ENCODE measurements around the gene CD19. TPM values are rescaled to one million over a fixed set of nuclear protein-coding genes. Genes with fewer than 3 reads are reported as not detected.
"Not testable (repeated sequence)": the region's sequence is repeated elsewhere in the genome, so short reads cannot be mapped to it uniquely, and the experiment has no call there.

Gene CD19
- total RNA-seq, 5 donors from 2014 or later (not counting 1 experiment from before 2014, with no cell fraction given) = 0.82 to 11.9 (median 3.5) TPM

GRCh38 chr16:28969696-28970095 lies 37.9 kb downstream of the CD19 start:
- POLR2A ChIA-PET = interaction anchor here (0.5 to 0.6 kb wide), 2 partner anchors 18 to 19 kb away, joined by 3 to 4 read pairs; partner anchors contain the start of gene NFATC2IP (in 1 of the 2)
- Mint-ChIP-seq H3K36me3 (peaks cover 11% of the 10 kb centered on the region), H3K4me1 (peaks cover 7 to 10% (median 9%) of the 10 kb centered on the region in 3 donors)
- DNase-seq; H3K4me1 ChIP-seq (ENCODE audit: control insufficient read depth in 1 of 2, extremely low read depth in 1 of 2, insufficient read depth in 2 of 2, low read length in 2 of 2); H3K27ac ChIP-seq (ENCODE audit: low read length); H3K27me3 Mint-ChIP-seq; ATAC-seq (replicated peaks in 1 of 4); H3K27me3 ChIP-seq (replicated peaks in 1 of 2; ENCODE audit: control insufficient read depth in 2 of 2, extremely low read depth in 1 of 2, insufficient read depth in 2 of 2, low read length in 1 of 2); H3K4me3 ChIP-seq (ENCODE audit: control insufficient read depth in 1 of 2, extremely low read depth in 1 of 2, low read length in 1 of 2); H3K4me3 Mint-ChIP-seq; H3K27ac Mint-ChIP-seq; H3K9me3 ChIP-seq; H3K9me3 Mint-ChIP-seq; H3K36me3 ChIP-seq (ENCODE audit: control insufficient read depth in 2 of 2, extremely low read depth in 1 of 2, insufficient read depth in 1 of 2, low read length in 1 of 2); CTCF ChIA-PET: not testable (repeated sequence)
- no CpG with 5 or more reads among the region's 2 CpGs for WGBS (ENCODE audit: insufficient coverage)

- CTCF ChIA-PET = interaction anchor here in 1 of 2 donors (0.6 to 1.2 kb wide), 4 partner anchors 29 to 1149 kb away, joined by 3 to 6 read pairs (median 4); partner anchors contain the start of gene SH2B1
- peak; percentile 8 to 20 (median 12) for ATAC-seq (replicated peaks in 1 of 4)
Observed at GRCh38 chr16:28974007-28974436, 42.3 kb downstream of the CD19 start.

GRCh38 chr16:28974437-28975157 lies 42.8 kb downstream of the CD19 start, which contains the start of gene SPNS1:
SPNS1 (plus strand) TSS chr16:28974778; CDS start chr16:28975152, 374 bp downstream.
- Histone ChIP-seq H3K27ac (ENCODE audit: low read length) (peak within 1 kb of the TSS; percentile 53), H3K4me1 (ENCODE audit: control insufficient read depth in 1 of 2, extremely low read depth in 1 of 2, insufficient read depth in 2 of 2, low read length in 2 of 2) (peaks cover 11 to 33% of the 10 kb centered on the region in 2 experiments), H3K4me3 (ENCODE audit: control insufficient read depth in 1 of 2, extremely low read depth in 1 of 2, low read length in 1 of 2) (peak within 1 kb of the TSS; percentile 82 to 97), H3K9me3 (no peaks in the 10 kb centered on the region), H3K27me3 (replicated peaks in 1 of 2; ENCODE audit: control insufficient read depth in 2 of 2, extremely low read depth in 1 of 2, insufficient read depth in 2 of 2, low read length in 1 of 2) (no peaks in the 10 kb centered on the region), H3K36me3 (ENCODE audit: control insufficient read depth in 2 of 2, extremely low read depth in 1 of 2, insufficient read depth in 1 of 2, low read length in 1 of 2) (peaks cover 0 to 26% of the 10 kb centered on the region in 2 donors)
- CTCF ChIA-PET = interaction anchor here in 1 of 2 donors (1.0 to 1.2 kb wide), 2 partner anchors 29 to 111 kb away, joined by 3 to 6 read pairs; partner anchors contain the start of gene SH2B1
- Mint-ChIP-seq H3K27ac (peak within 1 kb of the TSS; percentile 89 to 92), H3K36me3 (peaks cover 15% of the 10 kb centered on the region), H3K27me3 (no peaks in the 10 kb centered on the region), H3K4me3 (peak within 1 kb of the TSS; percentile 98 to 99 (median 98)), H3K9me3 (no peaks in the 10 kb centered on the region), H3K4me1 (peaks cover 39 to 44% (median 40%) of the 10 kb centered on the region in 3 donors)
- WGBS (ENCODE audit: insufficient coverage) = under 1% methylated on average over 56 of the region's 60 CpGs
- ATAC-seq (replicated peaks in 1 of 4) (peak; percentile 89 to 94 (median 93)), DNase-seq (peak; percentile 73 to 94 (median 85))
- POLR2A ChIA-PET = interaction anchor here in 1 of 2 donors (0.7 kb wide), 1 partner anchor 799 kb away, joined by 6 read pairs; no protein-coding TSS in a partner anchor

More at GRCh38 chr16:28974007-28974436, 42.3 kb downstream of the CD19 start:
- no peaks in the 10 kb centered on the region for H3K27me3 Mint-ChIP-seq
- H3K4me1 Mint-ChIP-seq = peaks cover 39 to 44% (median 40%) of the 10 kb centered on the region in 3 donors
- H3K9me3 Mint-ChIP-seq = no peaks in the 10 kb centered on the region
- 0% methylated on average over 12 of the region's 17 CpGs for WGBS (ENCODE audit: insufficient coverage)
- H3K27ac ChIP-seq (ENCODE audit: low read length) = peak overlapping the region; percentile 53
- H3K9me3 ChIP-seq = no peaks in the 10 kb centered on the region
- H3K36me3 Mint-ChIP-seq = peaks cover 15% of the 10 kb centered on the region
- H3K27ac Mint-ChIP-seq = peak overlapping the region; percentile 89 to 92
- POLR2A ChIA-PET = interaction anchor here (0.6 to 1.1 kb wide), 4 partner anchors 10 to 798 kb away, joined by 3 to 6 read pairs (median 4); partner anchors contain the start of genes LAT (in 1 of the 2) and NFATC2IP (in 1 of the 2)
- no peaks in the 10 kb centered on the region for H3K27me3 ChIP-seq (replicated peaks in 1 of 2; ENCODE audit: control insufficient read depth in 2 of 2, extremely low read depth in 1 of 2, insufficient read depth in 2 of 2, low read length in 1 of 2)
- peak overlapping the region; percentile 82 to 97 for H3K4me3 ChIP-seq (ENCODE audit: control insufficient read depth in 1 of 2, extremely low read depth in 1 of 2, low read length in 1 of 2)
- peaks cover 0 to 20% of the 10 kb centered on the region in 2 donors for H3K36me3 ChIP-seq (ENCODE audit: control insufficient read depth in 2 of 2, extremely low read depth in 1 of 2, insufficient read depth in 1 of 2, low read length in 1 of 2)
- peak in 2 of 35 experiments; percentile 37 to 46 for DNase-seq
- peak overlapping the region; percentile 98 to 99 (median 98) for H3K4me3 Mint-ChIP-seq
- H3K4me1 ChIP-seq (ENCODE audit: control insufficient read depth in 1 of 2, extremely low read depth in 1 of 2, insufficient read depth in 2 of 2, low read length in 2 of 2) = peaks cover 11 to 33% of the 10 kb centered on the region in 2 experiments

- WGBS (ENCODE audit: insufficient coverage) = 10% methylated on average over 29 of the region's 30 CpGs
- peaks cover 15% of the 10 kb centered on the region for H3K36me3 Mint-ChIP-seq
- Histone ChIP-seq H3K27ac (ENCODE audit: low read length) (no peak overlapping the region), H3K4me1 (ENCODE audit: control insufficient read depth in 1 of 2, extremely low read depth in 1 of 2, insufficient read depth in 2 of 2, low read length in 2 of 2) (peaks cover 11 to 33% of the 10 kb centered on the region in 2 experiments), H3K4me3 (ENCODE audit: control insufficient read depth in 1 of 2, extremely low read depth in 1 of 2, low read length in 1 of 2) (peak overlapping the region; percentile 82 to 97), H3K27me3 (replicated peaks in 1 of 2; ENCODE audit: control insufficient read depth in 2 of 2, extremely low read depth in 1 of 2, insufficient read depth in 2 of 2, low read length in 1 of 2) (no peaks in the 10 kb centered on the region), H3K36me3 (ENCODE audit: control insufficient read depth in 2 of 2, extremely low read depth in 1 of 2, insufficient read depth in 1 of 2, low read length in 1 of 2) (peaks cover 0 to 26% of the 10 kb centered on the region in 2 donors), H3K9me3 (no peaks in the 10 kb centered on the region)
- H3K4me3 Mint-ChIP-seq = peak overlapping the region; percentile 98 to 99 (median 98)
- peak overlapping the region; percentile 76 to 78 for H3K27ac Mint-ChIP-seq
- DNase-seq = no peak
- POLR2A ChIA-PET = no interaction called here
- no peaks in the 10 kb centered on the region for H3K9me3 Mint-ChIP-seq
- H3K27me3 Mint-ChIP-seq = no peaks in the 10 kb centered on the region
- H3K4me1 Mint-ChIP-seq = peaks cover 39 to 44% (median 40%) of the 10 kb centered on the region in 3 donors
- peak; percentile 1 to 10 (median 4) for ATAC-seq (replicated peaks in 1 of 4)
- CTCF ChIA-PET = no interaction called here
Observed at GRCh38 chr16:28975158-28975599, 43.4 kb downstream of the CD19 start.

- peak in 1 of 4 experiments; percentile 31 for ATAC-seq (replicated peaks in 1 of 4)
- H3K27ac Mint-ChIP-seq = peak overlapping the region; percentile 27 to 53
- H3K9me3 Mint-ChIP-seq = no peaks in the 10 kb centered on the region
- H3K36me3 Mint-ChIP-seq = peaks cover 26% of the 10 kb centered on the region
- Histone ChIP-seq H3K36me3 (ENCODE audit: control insufficient read depth in 2 of 2, extremely low read depth in 1 of 2, insufficient read depth in 1 of 2, low read length in 1 of 2) (peaks cover 7 to 51% of the 10 kb centered on the region in 2 donors), H3K4me3 (ENCODE audit: control insufficient read depth in 1 of 2, extremely low read depth in 1 of 2, low read length in 1 of 2) (no peak overlapping the region), H3K27ac (ENCODE audit: low read length) (no peak overlapping the region), H3K9me3 (no peaks in the 10 kb centered on the region), H3K4me1 (ENCODE audit: control insufficient read depth in 1 of 2, extremely low read depth in 1 of 2, insufficient read depth in 2 of 2, low read length in 2 of 2) (peaks cover 11 to 49% of the 10 kb centered on the region in 2 experiments), H3K27me3 (replicated peaks in 1 of 2; ENCODE audit: control insufficient read depth in 2 of 2, extremely low read depth in 1 of 2, insufficient read depth in 2 of 2, low read length in 1 of 2) (no peaks in the 10 kb centered on the region)
- peak in 4 of 35 experiments; percentile 11 to 70 (median 23) for DNase-seq
- H3K4me1 Mint-ChIP-seq = peaks cover 46 to 52% (median 51%) of the 10 kb centered on the region in 3 donors
- 80% methylated on average over 11 of the region's 11 CpGs for WGBS (ENCODE audit: insufficient coverage)
- POLR2A ChIA-PET = interaction anchor here in 1 of 2 donors (0.6 kb wide), 1 partner anchor 10 kb away, joined by 4 read pairs; no protein-coding TSS in a partner anchor
- H3K27me3 Mint-ChIP-seq = no peaks in the 10 kb centered on the region
- H3K4me3 Mint-ChIP-seq = peak overlapping the region in 1 of 3 donors; percentile 17
- CTCF ChIA-PET = interaction anchor here (0.6 to 1.1 kb wide), 5 partner anchors 9 to 41 kb away, joined by 4 to 10 read pairs (median 4); no protein-coding TSS in a partner anchor
Observed at GRCh38 chr16:28977703-28978662, 46.2 kb downstream of the CD19 start.
